HCT116 (cell line): Measurements from ENCODE around the gene TMOD3. TPM values are rescaled to one million over a fixed set of nuclear protein-coding genes. Genes with fewer than 3 reads are reported as not detected.

Experiments
- ATAC-seq: fragments of 200-7000 bp; cut with Tn5 transposase; 2 replicates; pipeline ENCODE4 v1.9.1; 2020; ENCODE audit warnings: mild to moderate bottlenecking, moderate library complexity
- BruUV-seq: library from RNA; stranded (reverse); fragments of 400-500 nt; replicated peaks from 2 replicates; lab custom pipeline; 2021; lab: Mats Ljungman, UMichigan
- CTCF ChIA-PET: fragments of 300-600 bp; sonication (Branson Sonifier 250); formaldehyde crosslinking; loops from one replicate; lab custom pipeline; 2021; ENCODE audit warnings: antibody characterized with exemption; lab: Charles Lee
- POLR2A ChIA-PET: fragments of 300-600, 350-600 bp; sonication (Branson Sonifier 250); formaldehyde crosslinking; loops from one replicate; lab custom pipeline; 2021; ENCODE audit warnings: antibody characterized with exemption; lab: Charles Lee
- RAD21 ChIA-PET, 2 experiments: fragments of 300-600 bp; sonication (Branson Sonifier 250); formaldehyde crosslinking; loops; one replicate each; lab custom pipeline; 2023; ENCODE audit warnings: low total read pairs in 2 of 2; ENCODE audit not compliant: uncharacterized antibody in 2 of 2, unreplicated experiment in 2 of 2, low non-redundant PET in 1 of 2; lab: Charles Lee
- DNase-seq: peaks from one replicate; pipeline ENCODE4 v3.0.0-alpha.2; 2010; ENCODE audit warnings: low read depth, low spot score
- H2AFZ ChIP-seq: fragments of 200-600 bp; shearing (Covaris generic), sonication (generic); 2 replicates; pipeline ENCODE4 v1.6.1; 2017; ENCODE audit warnings: low read depth, mixed run types, mixed read lengths, antibody characterized with exemption, low read length; ENCODE audit not compliant: poor library complexity, severe bottlenecking
- H3K27ac ChIP-seq: 2 replicates; pipeline ENCODE4 v1.5.1; 2012; ENCODE audit warnings: low read depth, low read length
- H3K27me3 ChIP-seq: fragments of 200-600 bp; sonication (generic); 2 replicates; pipeline ENCODE4 v1.6.1; 2016; ENCODE audit warnings: mixed run types, low read length, mixed read lengths; ENCODE audit not compliant: insufficient read depth
- H3K36me3 ChIP-seq, 2 experiments: fragments of 200-500 bp in 1 of 2; fragments of 200-600 bp in 1 of 2; sonication (Bioruptor generic) in 1 of 2; sonication (generic) in 1 of 2; 2 replicates each; pipeline versions ENCODE4 v1.5.1 to v1.6.1; 2014 to 2016; ENCODE audit warnings: low read length in 2 of 2, inconsistent platforms in 1 of 2, mixed read lengths in 1 of 2, mixed run types in 1 of 2; ENCODE audit not compliant: insufficient read depth in 2 of 2, control insufficient read depth in 1 of 2
- H3K4me1 ChIP-seq, 2 experiments: fragments of 200-600 bp in 1 of 2; sonication (generic) in 1 of 2; 2 replicates each; pipeline versions ENCODE4 v1.5.1 to v1.6.1; 2012 to 2017; ENCODE audit warnings: low read length in 2 of 2, inconsistent platforms in 1 of 2, mild to moderate bottlenecking in 1 of 2, mixed read lengths in 1 of 2, mixed run types in 1 of 2, moderate library complexity in 1 of 2; ENCODE audit not compliant: insufficient read depth in 2 of 2, control insufficient read depth in 1 of 2
- H3K4me2 ChIP-seq: fragments of 200-600 bp; sonication (generic); 2 replicates; pipeline ENCODE4 v1.6.1; 2017; ENCODE audit warnings: mixed run types, low read length, mixed read lengths
- H3K4me3 ChIP-seq, 2 experiments: fragments of 200-600 bp in 1 of 2; sonication (generic) in 1 of 2; replicated peaks in 1 of 2; 2 replicates each; pipeline ENCODE4 v1.5.1; 2011 to 2016; ENCODE audit warnings: low read length in 2 of 2, control low read depth in 1 of 2, low read depth in 1 of 2, mild to moderate bottlenecking in 1 of 2, mixed read lengths in 1 of 2, mixed run types in 1 of 2
- H3K79me2 ChIP-seq: fragments of 200-600 bp; sonication (generic); 2 replicates; pipeline ENCODE4 v1.6.1; 2017; ENCODE audit warnings: mild to moderate bottlenecking, mixed run types, low read length, moderate library complexity, mixed read lengths; ENCODE audit not compliant: insufficient read depth
- H3K9ac ChIP-seq: fragments of 200-600 bp; sonication (generic); 2 replicates; pipeline ENCODE4 v1.6.1; 2016; ENCODE audit warnings: low read length, mixed read lengths
- H3K9me2 ChIP-seq: fragments of 200-600 bp; sonication (generic), shearing (Covaris generic); 2 replicates; pipeline ENCODE4 v1.6.1; 2017; ENCODE audit warnings: mixed run types, mild to moderate bottlenecking, moderate library complexity; ENCODE audit not compliant: insufficient read depth
- H3K9me3 ChIP-seq, 2 experiments: fragments of 200-500 bp in 1 of 2; fragments of 200-600 bp in 1 of 2; sonication (Bioruptor generic) in 1 of 2; sonication (generic) in 1 of 2; 2 replicates each; pipeline ENCODE4 v1.6.1; 2014 to 2017; ENCODE audit warnings: low read length in 2 of 2, mixed read lengths in 2 of 2, inconsistent platforms in 1 of 2, low read depth in 1 of 2, mild to moderate bottlenecking in 1 of 2, mixed run types in 1 of 2, moderate library complexity in 1 of 2; ENCODE audit not compliant: control insufficient read depth in 1 of 2, insufficient read depth in 1 of 2
- H4K20me1 ChIP-seq: fragments of 200-600 bp; sonication (generic), shearing (Covaris generic); 2 replicates; pipeline ENCODE4 v1.6.1; 2017; ENCODE audit warnings: mixed run types, mild to moderate bottlenecking, moderate library complexity; ENCODE audit not compliant: insufficient read depth
- ATF3 ChIP-seq: IDR thresholded peaks from 2 replicates; pipeline ENCODE4 v1.6.1; 2012
- CBX3 ChIP-seq: IDR thresholded peaks from 2 replicates; pipeline ENCODE4 v1.6.1; 2012; ENCODE audit warnings: low read depth
- CEBPB ChIP-seq: IDR thresholded peaks from 2 replicates; pipeline ENCODE4 v1.6.1; 2012; ENCODE audit warnings: low read depth
- CTCF ChIP-seq, 3 experiments: fragments of 200-600 bp in 1 of 3; sonication (generic) in 1 of 3; IDR thresholded peaks in 2 of 3; conservative IDR thresholded peaks in 1 of 3; 2 replicates each; pipeline ENCODE4 v1.5.1; 2012 to 2017; ENCODE audit warnings: low read depth in 2 of 3, low read length in 2 of 3, antibody characterized with exemption in 1 of 3, borderline replicate concordance in 1 of 3, control low read depth in 1 of 3, mild to moderate bottlenecking in 1 of 3, mixed read lengths in 1 of 3, mixed run types in 1 of 3, moderate library complexity in 1 of 3; ENCODE audit not compliant: insufficient read depth in 1 of 3
- EZH2 ChIP-seq: fragments of 200-600 bp; sonication (generic); IDR thresholded peaks from 2 replicates; pipeline ENCODE4 v1.6.1; 2017; ENCODE audit warnings: antibody characterized with exemption, mixed run types
- RAD21 ChIP-seq: IDR thresholded peaks from 2 replicates; pipeline ENCODE4 v1.6.1; 2012; ENCODE audit warnings: low read depth, mild to moderate bottlenecking
- REST ChIP-seq: IDR thresholded peaks from 2 replicates; pipeline ENCODE4 v1.6.1; 2012; ENCODE audit warnings: low read depth
- SP1 ChIP-seq: IDR thresholded peaks from 2 replicates; pipeline ENCODE4 v1.6.1; 2012; ENCODE audit warnings: low read depth
- TCF7L2 ChIP-seq: IDR thresholded peaks from 2 replicates; pipeline ENCODE4 v1.7.0; 2011; ENCODE audit warnings: borderline replicate concordance, inconsistent platforms; ENCODE audit not compliant: insufficient read depth, insufficient read length; ENCODE audit errors: extremely low read depth
- ZBTB33 ChIP-seq: IDR thresholded peaks from 2 replicates; pipeline ENCODE4 v1.6.1; 2011; ENCODE audit warnings: mild to moderate bottlenecking, low read length, moderate library complexity; ENCODE audit not compliant: insufficient replicate concordance; ENCODE audit errors: extremely low read depth
- ZFX ChIP-seq: fragments of 450-650 bp; IDR thresholded peaks from 2 replicates; pipeline ENCODE4 v1.6.1; 2017
- intact Hi-C: fragments of 100-400 bp; cut with micrococcal nuclease; formaldehyde crosslinking; loops from 2 replicates; pipeline ENCODE4 v1.10.0; 2022
- total RNA-seq: library from RNA; stranded (reverse); gene quantifications from one replicate; pipeline ENCODE4 v1.2.1, GENCODE V29; 2021; ENCODE audit not compliant: unreplicated experiment

TMOD3 gene
- total RNA-seq, 1 experiment from 2014 or later, result 78.8 TPM

- peaks cover 4 to 11% of the 10 kb centered on the region in 2 experiments; a peak in 3 of 4 replicates for H3K4me1 ChIP-seq
- DNase-seq (peak; percentile 33), ATAC-seq (peak; percentile 97)
- H3K79me2 ChIP-seq, result no peaks in the 10 kb centered on the region
- H3K9me2 ChIP-seq, result no peaks in the 10 kb centered on the region
- BruUV-seq, result no TSS peak
- H4K20me1 ChIP-seq, result no peaks in the 10 kb centered on the region
- CTCF ChIA-PET, result interaction anchor here (0.9 to 1.0 kb wide), 2 partner anchors 25 to 87 kb away, joined by 3 to 5 read pairs; no protein-coding TSS in a partner anchor
- H3K9ac ChIP-seq, result no peak overlapping the region
- peak; percentile 29 to 96 (median 95); a peak in 5 of 6 replicates for TF ChIP-seq CTCF (IDR thresholded peaks at IDR 0.05 in 2 of 3, conservative IDR thresholded peaks at IDR 0.05 in 1 of 3; ENCODE audit: borderline replicate concordance in 1 of 3, insufficient read depth in 1 of 3, low read depth in 2 of 3, low read length in 2 of 3)
- no peak for TF ChIP-seq TCF7L2
- TF ChIP-seq ZFX, result no peak
- peak; percentile 28; the same call in 1 of the 2 replicates for TF ChIP-seq RAD21
- no peak overlapping the region for H3K4me2 ChIP-seq
- H2AFZ ChIP-seq, result peak overlapping the region; percentile 56
- intact Hi-C loops, result loop anchor here (5.0 kb wide), 1 partner anchor 106 kb away; no protein-coding TSS in a partner anchor
- POLR2A ChIA-PET, result no interaction called here
- RAD21 ChIA-PET, result no interaction called here
- H3K4me3 ChIP-seq, result no peak overlapping the region
- no peaks in the 10 kb centered on the region for H3K27me3 ChIP-seq
- H3K27ac ChIP-seq, result no peak overlapping the region
- H3K9me3 ChIP-seq, result no peaks in the 10 kb centered on the region
- no peaks in the 10 kb centered on the region for H3K36me3 ChIP-seq
These were observed 28.0 kb upstream of the TMOD3 start for GRCh38 chr15:51801391-51801835.

GRCh38 chr15:51802593-51802992 lies 26.9 kb upstream of the TMOD3 start:
- H3K9ac ChIP-seq, result no peak overlapping the region
- intact Hi-C loops, result loop anchor here (5.0 kb wide), 1 partner anchor 105 kb away; no protein-coding TSS in a partner anchor
- no peak overlapping the region for H3K4me2 ChIP-seq
- peaks cover 4 to 8% of the 10 kb centered on the region in 2 experiments; a peak in 3 of 4 replicates for H3K4me1 ChIP-seq
- RAD21 ChIA-PET, result no interaction called here
- no peak for ATAC-seq
- no peak overlapping the region for H3K27ac ChIP-seq
- no peaks in the 10 kb centered on the region for H3K9me2 ChIP-seq
- CTCF ChIA-PET, result interaction anchor here (0.9 to 1.0 kb wide), 2 partner anchors 26 to 86 kb away, joined by 3 to 5 read pairs; no protein-coding TSS in a partner anchor
- H3K9me3 ChIP-seq, result no peaks in the 10 kb centered on the region
- H3K4me3 ChIP-seq, result no peak overlapping the region
- no peaks in the 10 kb centered on the region for H4K20me1 ChIP-seq
- BruUV-seq, result no TSS peak
- no peaks in the 10 kb centered on the region for H3K79me2 ChIP-seq
- no peaks in the 10 kb centered on the region for H3K27me3 ChIP-seq
- no peak for DNase-seq
- POLR2A ChIA-PET, result no interaction called here
- no peak overlapping the region for H2AFZ ChIP-seq
- no peaks in the 10 kb centered on the region for H3K36me3 ChIP-seq
- TF ChIP-seq REST (no peak), CBX3 (no peak), ZBTB33 (no peak), TCF7L2 (no peak), SP1 (no peak), CEBPB (no peak), ATF3 (no peak), EZH2 (no peak)
